PC-3 (cell line): ENCODE results near the gene ZNF101. TPM values are rescaled to one million over a fixed set of nuclear protein-coding genes. Genes with fewer than 3 reads are reported as not detected.

Experiments used
- ATAC-seq: fragments of 200-7000 bp; cut with Tn5 transposase; 2 replicates; pipeline ENCODE4 v1.9.1; 2020; ENCODE audit warnings: mild to moderate bottlenecking, moderate library complexity
- BruUV-seq: library from RNA; stranded (reverse); fragments of 400-500 nt; replicated peaks from 2 replicates; lab custom pipeline; 2021; lab: Mats Ljungman, UMichigan
- CTCF ChIA-PET: fragments of 300-600 bp; sonication (Branson Sonifier 250); formaldehyde crosslinking; loops from one replicate; lab custom pipeline; 2022; ENCODE audit warnings: antibody characterized with exemption; lab: Charles Lee
- POLR2A ChIA-PET: fragments of 300-600 bp; sonication (Branson Sonifier 250); formaldehyde crosslinking; loops from one replicate; lab custom pipeline; 2022; ENCODE audit warnings: antibody characterized with exemption; ENCODE audit not compliant: unreplicated experiment; lab: Charles Lee
- DNase-seq: peaks from one replicate; pipeline ENCODE4 v3.0.0-alpha.2; 2015
- H2AFZ ChIP-seq: fragments of 300-600 bp; sonication (generic); 2 replicates; pipeline ENCODE4 v1.6.0; 2016; ENCODE audit warnings: antibody characterized with exemption, low read length
- H3F3A ChIP-seq: fragments of 300-600 bp; sonication (generic); one replicate; pipeline ENCODE4 v1.6.0; 2017; ENCODE audit warnings: antibody characterized with exemption, low read length, control low read depth, mild to moderate bottlenecking; ENCODE audit not compliant: unreplicated experiment
- H3K27ac ChIP-seq: fragments of 300-600 bp; sonication (generic); 2 replicates; pipeline ENCODE4 v1.5.1; 2016; ENCODE audit warnings: mild to moderate bottlenecking, low read length
- H3K27me3 ChIP-seq: fragments of 300-600 bp; sonication (generic); 2 replicates; pipeline ENCODE4 v1.6.1; 2016; ENCODE audit warnings: low read length, mixed read lengths
- H3K36me3 ChIP-seq: fragments of 300-600 bp; sonication (generic); 2 replicates; pipeline ENCODE4 v1.6.1; 2016; ENCODE audit warnings: low read depth, mixed run types, low read length, mixed read lengths
- H3K4me1 ChIP-seq: fragments of 300-600 bp; sonication (generic); 2 replicates; pipeline ENCODE4 v1.5.1; 2016; ENCODE audit warnings: low read length; ENCODE audit not compliant: insufficient read depth
- H3K4me2 ChIP-seq: fragments of 300-600 bp; sonication (generic); 2 replicates; pipeline ENCODE4 v1.6.0; 2016; ENCODE audit warnings: low read length
- H3K4me3 ChIP-seq: fragments of 300-600 bp; sonication (generic); 2 replicates; pipeline ENCODE4 v1.5.1; 2016; ENCODE audit warnings: mild to moderate bottlenecking, low read length, mixed read lengths
- H3K79me2 ChIP-seq: fragments of 300-600 bp; sonication (generic); 2 replicates; pipeline ENCODE4 v1.6.1; 2017; ENCODE audit warnings: low read length, mixed read lengths
- H3K9ac ChIP-seq: fragments of 300-600 bp; sonication (generic); 2 replicates; pipeline ENCODE4 v1.6.0; 2016; ENCODE audit warnings: mild to moderate bottlenecking, low read length
- H3K9me2 ChIP-seq: fragments of 300-600 bp; sonication (generic); replicated peaks from 2 replicates; pipeline ENCODE4 v1.6.1; 2016; ENCODE audit warnings: mixed run types, low read length, mixed read lengths
- H3K9me3 ChIP-seq: fragments of 300-600 bp; sonication (generic); 2 replicates; pipeline ENCODE4 v1.6.1; 2016; ENCODE audit warnings: low read length, mixed read lengths
- H4K20me1 ChIP-seq: fragments of 300-600 bp; sonication (generic); 2 replicates; pipeline ENCODE4 v1.6.1; 2016; ENCODE audit warnings: low read length, mixed read lengths
- EZH2 ChIP-seq: fragments of 300-600 bp; sonication (generic); IDR thresholded peaks from one replicate; pipeline ENCODE4 v1.6.1; 2017; ENCODE audit warnings: antibody characterized with exemption, mild to moderate bottlenecking, low read length; ENCODE audit not compliant: unreplicated experiment
- EZH2phosphoT487 ChIP-seq: fragments of 300-600 bp; sonication (generic); IDR thresholded peaks from 2 replicates; pipeline ENCODE4 v1.6.1; 2018; ENCODE audit warnings: mild to moderate bottlenecking, antibody characterized with exemption, low read length, borderline replicate concordance
- intact Hi-C: fragments of 100-400 bp; cut with micrococcal nuclease; formaldehyde crosslinking; loops from 2 replicates; pipeline ENCODE4 v1.9.0; 2023
- total RNA-seq: library from RNA; depleted of rRNA; stranded (reverse); fragments of >200 nt; gene quantifications from 2 replicates; pipeline ENCODE4 v1.2.3, GENCODE V29; 2014
- TF ChIP-seq, protein P1 (sequence below): fragments of 300-600 bp; sonication (generic); conservative IDR thresholded peaks from 2 replicates; pipeline ENCODE4 v1.5.1; 2017; ENCODE audit warnings: antibody characterized with exemption, low read depth, mild to moderate bottlenecking, low read length

ZNF101 gene
- total RNA-seq, 1 experiment from 2014 or later, result 11.0 TPM

DNA sequence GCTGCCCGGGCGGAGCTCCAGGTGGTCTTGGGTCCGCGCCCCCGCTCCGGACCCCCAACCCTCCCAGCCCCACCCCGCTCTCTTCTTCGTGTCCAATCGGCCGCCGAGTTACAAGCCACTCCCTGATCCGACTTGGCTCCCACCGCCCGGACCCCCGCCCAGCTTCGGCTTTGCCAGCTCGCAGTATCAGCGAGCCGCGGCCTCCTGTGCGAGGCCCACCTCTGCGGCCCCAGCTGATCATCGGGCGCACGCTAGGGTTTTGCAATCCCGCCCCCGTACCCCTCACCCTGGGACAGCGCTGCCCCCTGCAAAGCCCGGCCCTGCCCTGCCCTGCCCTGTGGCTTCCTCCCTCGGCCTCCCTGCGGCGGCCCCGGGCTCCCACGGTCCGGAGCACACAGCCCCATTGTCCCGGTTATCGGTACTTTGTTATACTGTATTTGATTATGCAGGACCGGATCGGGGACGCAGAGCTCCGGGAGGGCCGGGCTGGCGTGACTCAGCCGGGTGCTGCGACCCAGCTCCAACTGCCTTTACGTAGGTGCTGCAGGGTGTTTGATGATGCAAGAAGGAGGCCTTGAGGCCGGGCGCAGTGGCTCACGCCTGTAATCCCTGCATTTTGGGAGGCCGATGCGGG is 40.0 kb upstream of the ZNF101 start:
- ChIA-PET CTCF (interaction anchor here (0.6 kb wide), 1 partner anchor 1424 kb away, joined by 4 read pairs; no protein-coding TSS in a partner anchor), POLR2A (interaction anchor here (0.5 to 1.0 kb wide), 4 partner anchors 8 to 23 kb away, joined by 3 to 16 read pairs (median 4); no protein-coding TSS in a partner anchor)
- intact Hi-C loops, result no loop called here

GRCh38 chr19:19630062-19630414 is 38.6 kb upstream of the ZNF101 start:
- Histone ChIP-seq H3K4me1 (peaks cover 13% of the 10 kb centered on the region), H3K36me3 (peaks cover 3% of the 10 kb centered on the region; the same call in 1 of the 2 replicates), H3K4me2 (no peak overlapping the region), H4K20me1 (no peaks in the 10 kb centered on the region), H3K9me2 (no peaks in the 10 kb centered on the region), H3K79me2 (peaks cover 16% of the 10 kb centered on the region), H3K9ac (no peak overlapping the region), H3K9me3 (no peaks in the 10 kb centered on the region), H3F3A (no peaks in the 10 kb centered on the region), H3K27me3 (no peaks in the 10 kb centered on the region), H2AFZ (no peak overlapping the region), H3K27ac (no peak overlapping the region), H3K4me3 (no peak overlapping the region)
- CTCF ChIA-PET, result no interaction called here
- POLR2A ChIA-PET, result no interaction called here
- ATAC-seq, result no peak
- no peak for DNase-seq
- BruUV-seq, result no TSS peak
- TF ChIP-seq EZH2, result no peak
- no peak for TF ChIP-seq EZH2phosphoT487
- TF ChIP-seq, protein P1, sequence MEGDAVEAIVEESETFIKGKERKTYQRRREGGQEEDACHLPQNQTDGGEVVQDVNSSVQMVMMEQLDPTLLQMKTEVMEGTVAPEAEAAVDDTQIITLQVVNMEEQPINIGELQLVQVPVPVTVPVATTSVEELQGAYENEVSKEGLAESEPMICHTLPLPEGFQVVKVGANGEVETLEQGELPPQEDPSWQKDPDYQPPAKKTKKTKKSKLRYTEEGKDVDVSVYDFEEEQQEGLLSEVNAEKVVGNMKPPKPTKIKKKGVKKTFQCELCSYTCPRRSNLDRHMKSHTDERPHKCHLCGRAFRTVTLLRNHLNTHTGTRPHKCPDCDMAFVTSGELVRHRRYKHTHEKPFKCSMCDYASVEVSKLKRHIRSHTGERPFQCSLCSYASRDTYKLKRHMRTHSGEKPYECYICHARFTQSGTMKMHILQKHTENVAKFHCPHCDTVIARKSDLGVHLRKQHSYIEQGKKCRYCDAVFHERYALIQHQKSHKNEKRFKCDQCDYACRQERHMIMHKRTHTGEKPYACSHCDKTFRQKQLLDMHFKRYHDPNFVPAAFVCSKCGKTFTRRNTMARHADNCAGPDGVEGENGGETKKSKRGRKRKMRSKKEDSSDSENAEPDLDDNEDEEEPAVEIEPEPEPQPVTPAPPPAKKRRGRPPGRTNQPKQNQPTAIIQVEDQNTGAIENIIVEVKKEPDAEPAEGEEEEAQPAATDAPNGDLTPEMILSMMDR, result no peak
- intact Hi-C loops, result no loop called here

More for the DNA sequence above, 40.0 kb upstream of the ZNF101 start:
- peak overlapping the region; percentile 84 for H3K4me3 ChIP-seq
- H2AFZ ChIP-seq, result peak overlapping the region; percentile 70; the same call in 1 of the 2 replicates
- H3K27me3 ChIP-seq, result no peaks in the 10 kb centered on the region
- no peaks in the 10 kb centered on the region for H3K9me2 ChIP-seq
- H3K36me3 ChIP-seq, result no peaks in the 10 kb centered on the region; the same call in 1 of the 2 replicates
- TF ChIP-seq, protein P1, result no peak
- TF ChIP-seq EZH2phosphoT487 (no peak), EZH2 (no peak)
- H3K27ac ChIP-seq, result peak overlapping the region; percentile 83
- H3F3A ChIP-seq, result no peaks in the 10 kb centered on the region
- no peaks in the 10 kb centered on the region for H4K20me1 ChIP-seq
- peak overlapping the region; percentile 95 for H3K9ac ChIP-seq
- peaks cover 13% of the 10 kb centered on the region for H3K4me1 ChIP-seq
- BruUV-seq, result no TSS peak
- H3K79me2 ChIP-seq, result peaks cover 16% of the 10 kb centered on the region
- no peaks in the 10 kb centered on the region for H3K9me3 ChIP-seq
- DNase-seq (peak; percentile 84), ATAC-seq (peak; percentile 73)
- peak overlapping the region; percentile 83 for H3K4me2 ChIP-seq

DNA sequence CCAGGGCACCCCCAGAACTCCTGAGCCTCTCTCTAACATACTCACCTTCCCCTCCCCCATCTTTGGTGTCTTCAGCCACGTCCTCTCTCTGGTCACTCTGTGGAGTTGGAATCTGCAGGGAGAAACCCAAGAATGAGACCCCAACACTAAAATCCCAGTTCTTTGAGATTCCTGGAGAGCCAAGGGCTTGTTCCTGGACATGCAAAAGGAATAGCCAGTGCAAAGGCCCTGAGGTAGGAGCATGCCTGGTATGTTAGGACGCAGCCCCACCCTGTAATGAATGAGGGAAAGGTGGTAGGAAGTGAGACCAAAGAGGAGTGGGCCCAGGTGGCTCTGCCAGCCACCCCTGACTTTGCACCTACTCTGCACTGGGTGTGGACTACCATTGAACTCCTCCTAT is 38.2 kb upstream of the ZNF101 start:
- intact Hi-C loops, result no loop called here
- H3K79me2 ChIP-seq, result peaks cover 16% of the 10 kb centered on the region
- no TSS peak for BruUV-seq
- no peaks in the 10 kb centered on the region for H3K9me3 ChIP-seq
- no peak for DNase-seq
- no peak overlapping the region for H3K27ac ChIP-seq
- no peaks in the 10 kb centered on the region for H3K27me3 ChIP-seq
- H3K4me3 ChIP-seq, result no peak overlapping the region
- CTCF ChIA-PET, result no interaction called here
- TF ChIP-seq, protein P1, result no peak
- TF ChIP-seq EZH2 (no peak), EZH2phosphoT487 (no peak)
- no peak overlapping the region for H3K4me2 ChIP-seq
- H3K9ac ChIP-seq, result no peak overlapping the region
- no peaks in the 10 kb centered on the region for H4K20me1 ChIP-seq
- H3K9me2 ChIP-seq, result no peaks in the 10 kb centered on the region
- H3K36me3 ChIP-seq, result peaks cover 3% of the 10 kb centered on the region; the same call in 1 of the 2 replicates
- H2AFZ ChIP-seq, result no peak overlapping the region
- H3K4me1 ChIP-seq, result peaks cover 13% of the 10 kb centered on the region
- POLR2A ChIA-PET, result no interaction called here
- ATAC-seq, result no peak
- no peaks in the 10 kb centered on the region for H3F3A ChIP-seq
